T-helper 1 cell treated with Interleukin-12 subunit alpha and Interleukin-12 subunit beta and Interleukin-4 antibody, amounts not matched to agents 30 ng/mL and 1 ng/mL, for 36 hours (primary cell): Measurements from ENCODE around the gene RCOR2. TPM values are rescaled to one million over a fixed set of nuclear protein-coding genes. Genes with fewer than 3 reads are reported as not detected.

Experiments
- intact Hi-C: fragments of 100-400 bp; cut with micrococcal nuclease; formaldehyde crosslinking; loops from one replicate; pipeline ENCODE4 v1.15.1; 2024
- total RNA-seq: library from RNA; stranded (reverse); gene quantifications from 2 replicates; pipeline ENCODE4 v1.2.3, GENCODE V29; 2022

The RCOR2 gene
- total RNA-seq, 1 donor from 2014 or later, result not detected

DNA sequence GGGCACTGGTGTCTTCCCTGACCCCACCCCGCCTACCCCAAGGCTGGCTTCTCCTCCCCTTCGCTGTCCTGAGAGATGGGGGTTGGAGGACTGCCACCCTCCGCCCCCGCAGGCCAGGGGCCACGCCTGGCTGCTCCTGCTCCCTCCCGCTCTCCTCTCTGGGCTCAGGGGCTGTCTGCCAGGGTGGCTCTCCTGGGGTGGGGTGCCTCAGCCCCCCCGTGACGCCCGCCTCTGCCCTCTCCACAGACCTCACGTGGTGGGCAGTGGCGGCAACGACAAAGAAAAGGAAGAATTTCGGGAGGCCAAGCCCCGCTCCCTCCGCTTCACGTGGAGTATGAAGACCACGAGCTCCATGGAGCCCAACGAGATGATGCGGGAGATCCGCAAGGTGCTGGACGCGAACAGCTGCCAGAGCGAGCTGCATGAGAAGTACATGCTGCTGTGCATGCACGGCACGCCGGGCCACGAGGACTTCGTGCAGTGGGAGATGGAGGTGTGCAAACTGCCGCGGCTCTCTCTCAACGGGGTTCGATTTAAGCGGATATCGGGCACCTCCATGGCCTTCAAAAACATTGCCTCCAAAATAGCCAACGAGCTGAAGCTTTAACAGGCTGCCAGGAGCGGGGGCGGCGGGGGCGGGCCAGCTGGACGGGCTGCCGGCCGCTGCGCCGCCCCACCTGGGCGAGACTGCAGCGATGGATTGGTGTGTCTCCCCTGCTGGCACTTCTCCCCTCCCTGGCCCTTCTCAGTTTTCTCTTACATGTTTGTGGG lies 8.1 kb downstream of the RCOR2 start:
- intact Hi-C loops, result no loop called here

DNA sequence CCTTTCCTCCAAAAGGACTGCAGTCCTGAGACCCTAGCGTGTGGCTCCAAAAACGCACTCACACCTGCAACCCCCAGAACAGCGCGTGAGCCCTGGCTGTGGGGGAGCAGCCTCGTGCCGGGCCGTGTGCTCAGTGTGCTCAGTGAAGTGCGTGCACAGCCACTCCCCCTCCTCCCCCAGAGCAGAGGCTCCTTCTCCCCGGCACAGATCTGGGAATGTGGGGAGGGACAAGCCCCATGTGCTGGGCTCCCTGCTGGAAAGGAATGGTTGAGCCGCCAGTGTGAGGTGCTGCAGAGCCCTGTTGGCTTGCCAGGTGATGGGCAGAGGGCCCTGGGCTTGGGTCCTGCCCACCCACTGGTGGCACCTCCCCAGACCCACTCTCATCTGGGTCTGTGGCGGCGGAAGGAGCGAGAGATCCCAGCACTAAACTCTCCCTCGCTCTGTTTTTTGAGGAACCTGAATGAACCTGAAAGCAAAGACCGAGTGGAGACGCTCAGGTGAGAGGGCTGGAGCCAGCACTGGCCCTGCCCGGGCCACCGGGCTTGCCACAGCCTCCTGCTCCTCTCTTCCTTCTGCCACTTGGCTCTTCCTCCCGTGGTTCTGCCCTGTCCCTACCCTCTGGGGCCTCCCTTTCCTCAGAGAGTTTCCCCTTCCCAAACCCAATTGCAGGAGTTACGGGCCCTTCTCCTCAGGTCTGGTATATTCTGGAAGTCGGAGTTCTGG lies 9.0 kb downstream of the RCOR2 start:
- intact Hi-C loops, result no loop called here

DNA sequence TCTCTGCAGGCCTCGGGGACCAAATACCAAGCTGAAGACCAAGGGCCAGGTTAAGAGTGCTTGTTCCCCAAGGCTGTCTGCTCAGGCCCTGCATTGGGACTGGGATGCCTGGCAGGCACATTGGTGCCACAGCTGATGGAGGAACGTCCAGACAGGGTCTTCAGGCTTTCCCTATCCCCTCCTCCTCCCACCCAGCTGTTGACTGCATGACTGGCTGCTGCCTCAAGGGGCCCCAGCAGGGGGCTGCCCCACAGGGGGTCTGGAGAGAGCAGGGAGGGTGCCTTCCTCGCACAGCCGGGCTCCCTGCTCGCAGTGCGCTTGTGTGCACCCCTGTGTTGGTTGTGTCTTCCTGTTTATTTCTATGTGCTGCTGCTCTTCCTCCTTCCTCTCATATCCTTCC lies 9.9 kb downstream of the RCOR2 start:
- intact Hi-C loops, result no loop called here

DNA sequence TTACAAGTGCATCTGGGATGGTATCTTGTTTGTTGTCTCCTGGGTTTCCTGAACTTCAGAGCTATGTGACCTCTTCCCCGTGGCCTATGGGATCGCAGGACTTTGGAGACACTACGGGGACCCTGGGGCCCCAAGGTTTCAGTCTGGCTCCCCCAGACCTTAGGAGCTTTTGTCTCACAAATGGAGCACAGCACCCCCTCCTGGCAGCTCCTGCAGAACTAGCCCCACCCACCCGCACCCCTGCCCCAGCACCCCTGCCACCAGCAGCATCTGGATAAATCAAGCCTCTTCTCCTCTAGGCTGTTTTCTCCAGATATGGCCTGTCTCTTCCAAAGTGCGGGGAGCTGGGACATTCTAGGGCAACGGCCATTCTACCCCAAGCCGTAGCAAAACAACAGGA lies 10.4 kb downstream of the RCOR2 start:
- intact Hi-C loops, result loop anchor here (1.0 kb wide), 1 partner anchor 69 kb away; no protein-coding TSS in a partner anchor

DNA sequence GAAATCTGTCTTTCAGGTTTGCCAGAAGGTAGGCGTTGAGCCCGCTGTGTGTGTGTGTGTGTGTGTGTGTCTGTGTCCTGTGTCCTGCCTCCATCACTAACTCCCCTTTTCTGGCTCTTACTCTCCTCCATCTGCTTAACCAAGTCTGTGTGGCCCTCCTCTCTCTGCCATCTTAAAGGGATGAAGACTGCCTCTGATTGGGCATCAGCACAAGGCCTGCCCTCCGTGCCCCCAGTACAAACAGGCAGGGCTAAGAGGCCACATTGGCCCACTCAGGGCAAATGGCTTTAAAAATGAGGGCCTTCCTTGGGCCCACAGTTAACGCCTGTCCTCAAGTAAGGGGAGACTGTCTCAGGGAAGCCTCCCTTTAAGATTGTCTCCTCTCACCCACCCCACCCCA lies 10.9 kb downstream of the RCOR2 start:
- intact Hi-C loops, result loop anchor here (1.0 kb wide), 1 partner anchor 69 kb away; no protein-coding TSS in a partner anchor

DNA sequence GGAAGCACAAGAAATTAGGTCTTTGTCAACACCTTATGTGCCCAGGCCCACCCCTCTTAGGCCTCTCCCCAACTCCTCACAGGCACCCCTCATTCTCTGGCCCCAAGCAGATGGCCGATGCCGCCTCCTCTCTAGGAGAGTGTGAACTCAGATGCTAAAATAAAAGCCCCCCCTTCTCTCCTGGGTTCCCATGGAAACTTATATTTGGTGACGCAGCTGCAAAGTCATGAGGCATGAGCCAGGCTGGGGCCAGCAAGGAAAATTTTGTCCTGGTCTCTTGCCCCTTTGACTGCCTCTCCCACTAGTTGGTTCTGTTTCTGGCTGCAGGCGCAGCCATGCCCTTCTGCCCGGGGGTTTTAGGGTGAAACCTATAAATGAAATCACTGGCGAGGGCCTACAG lies 11.8 kb downstream of the RCOR2 start:
- intact Hi-C loops, result no loop called here

DNA sequence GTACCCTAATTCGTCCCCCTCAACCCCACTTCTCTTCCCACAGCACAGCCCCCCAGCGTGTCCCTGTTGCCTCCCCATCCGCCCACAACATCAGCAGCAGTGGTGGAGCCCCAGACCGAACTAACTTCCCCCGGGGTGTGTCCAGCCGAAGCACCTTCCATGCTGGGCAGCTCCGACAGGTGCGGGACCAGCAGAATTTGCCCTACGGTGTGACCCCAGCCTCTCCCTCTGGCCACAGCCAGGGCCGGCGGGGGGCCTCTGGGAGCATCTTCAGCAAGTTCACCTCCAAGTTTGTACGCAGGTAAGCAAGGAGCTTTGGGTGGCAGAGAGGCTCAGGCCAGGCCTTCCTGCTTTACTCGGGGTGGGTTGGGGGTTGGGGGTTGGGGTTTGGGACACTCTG lies 12.2 kb downstream of the RCOR2 start:
- intact Hi-C loops, result no loop called here

DNA sequence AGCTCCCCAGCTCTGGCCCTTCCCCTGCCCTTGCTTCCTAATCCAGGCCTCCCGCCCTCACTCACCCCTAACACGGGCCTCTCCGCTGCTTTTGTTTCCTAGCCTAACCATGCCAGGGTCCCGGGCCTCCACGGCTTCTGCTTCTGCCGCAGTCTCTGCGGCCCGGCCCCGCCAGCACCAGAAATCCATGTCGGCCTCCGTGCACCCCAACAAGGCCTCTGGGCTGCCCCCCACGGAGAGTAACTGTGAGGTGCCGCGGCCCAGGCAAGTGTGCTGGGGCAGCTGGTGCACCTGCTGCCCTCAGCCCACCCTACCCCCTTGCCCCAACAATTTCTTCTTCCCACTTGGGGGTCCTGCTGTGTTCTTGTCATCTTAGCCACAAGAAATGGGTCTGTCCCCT lies 13.1 kb downstream of the RCOR2 start:
- intact Hi-C loops, result no loop called here

DNA sequence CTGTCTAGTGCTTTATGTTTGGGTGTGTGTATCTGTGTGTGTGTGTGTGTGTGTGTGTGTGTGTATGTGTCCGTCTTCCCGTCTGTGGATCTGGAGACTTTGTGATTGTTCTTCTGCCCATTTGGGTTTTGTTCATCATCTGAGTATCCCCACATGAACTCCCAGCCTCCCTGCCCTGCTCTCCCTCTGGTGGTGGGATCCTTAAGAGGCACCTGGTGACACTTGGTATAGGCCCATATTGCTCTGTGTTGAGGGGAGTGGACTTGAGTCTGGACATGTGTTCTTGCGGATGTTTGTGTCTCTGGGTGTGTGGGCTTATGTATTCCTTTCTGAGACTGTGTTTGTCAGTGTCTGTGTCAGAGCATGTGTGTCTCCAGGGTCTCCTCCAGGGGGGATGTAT lies 15.3 kb downstream of the RCOR2 start:
- intact Hi-C loops, result loop anchor here (1.0 kb wide), 1 partner anchor 64 kb away; no protein-coding TSS in a partner anchor

DNA sequence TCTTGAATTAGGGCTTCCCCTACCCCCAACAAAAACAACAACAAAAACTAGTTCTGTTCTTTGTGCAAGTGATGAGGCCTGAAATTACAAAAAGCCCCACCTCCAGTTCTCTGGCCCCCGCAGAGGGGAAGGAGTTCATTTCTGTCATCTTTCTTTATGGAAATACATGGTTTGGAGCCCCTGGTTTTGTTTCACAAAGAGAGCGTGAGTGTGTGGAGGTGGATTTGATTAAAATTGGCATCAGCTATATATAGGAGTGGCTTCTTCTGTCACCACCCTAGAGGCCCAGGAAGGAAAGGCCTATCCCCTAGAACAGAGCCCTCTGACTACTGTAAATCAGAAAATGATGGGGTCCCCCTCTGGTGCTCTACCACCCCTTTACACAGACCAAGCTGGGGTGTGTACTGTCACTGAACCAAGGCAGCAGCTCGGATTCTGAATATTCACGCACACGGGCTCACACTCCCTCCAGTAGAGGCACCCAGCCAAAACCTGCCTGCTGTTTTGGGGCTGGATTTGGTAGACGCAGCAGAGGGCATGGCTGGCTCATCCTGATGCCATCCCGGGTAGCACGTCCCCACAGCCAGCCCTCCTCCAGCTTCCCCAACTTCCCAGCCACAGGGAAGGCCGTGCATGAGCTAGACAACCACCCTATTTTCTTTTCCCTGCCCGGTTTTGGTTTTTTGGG lies 19.4 kb downstream of the RCOR2 start:
- intact Hi-C loops, result no loop called here

DNA sequence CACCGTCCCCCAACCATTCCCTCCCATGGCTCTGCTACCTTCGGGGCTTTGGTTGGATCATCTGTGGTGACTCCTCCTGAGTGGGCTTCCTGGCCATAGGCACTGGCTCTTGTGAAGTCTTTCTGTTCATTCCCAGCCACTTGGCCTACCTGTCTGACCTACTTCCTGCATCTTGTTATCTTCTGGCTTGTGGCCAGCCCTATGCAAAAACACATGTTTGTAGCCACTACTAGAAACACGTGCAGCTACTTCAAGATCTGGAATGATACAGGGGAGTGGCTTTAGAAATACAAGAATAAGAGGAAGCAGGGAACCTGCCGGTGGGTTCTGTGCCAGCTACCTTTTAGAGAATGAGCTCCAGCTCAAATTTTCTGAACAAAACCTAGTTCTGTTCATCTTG lies 20.9 kb downstream of the RCOR2 start:
- intact Hi-C loops, result no loop called here

DNA sequence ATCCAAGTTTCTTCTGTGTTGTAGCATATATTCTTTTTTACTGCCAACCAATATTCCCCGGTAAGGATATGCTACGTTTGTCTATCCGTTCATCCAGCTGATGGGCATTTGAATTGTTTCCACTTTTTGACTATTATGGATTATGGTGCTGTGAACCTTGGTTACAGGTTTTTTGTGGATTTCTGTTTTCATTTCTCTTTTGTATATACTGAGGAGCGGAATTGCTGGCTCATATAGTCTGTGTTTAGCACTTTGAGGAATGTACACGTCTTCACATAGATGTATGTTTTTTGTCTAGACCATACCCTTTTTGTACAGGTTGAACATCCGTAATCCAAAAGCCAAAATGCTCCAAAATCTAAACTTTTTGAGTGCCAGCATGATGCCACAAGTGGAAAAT lies 23.6 kb downstream of the RCOR2 start:
- intact Hi-C loops, result no loop called here

DNA sequence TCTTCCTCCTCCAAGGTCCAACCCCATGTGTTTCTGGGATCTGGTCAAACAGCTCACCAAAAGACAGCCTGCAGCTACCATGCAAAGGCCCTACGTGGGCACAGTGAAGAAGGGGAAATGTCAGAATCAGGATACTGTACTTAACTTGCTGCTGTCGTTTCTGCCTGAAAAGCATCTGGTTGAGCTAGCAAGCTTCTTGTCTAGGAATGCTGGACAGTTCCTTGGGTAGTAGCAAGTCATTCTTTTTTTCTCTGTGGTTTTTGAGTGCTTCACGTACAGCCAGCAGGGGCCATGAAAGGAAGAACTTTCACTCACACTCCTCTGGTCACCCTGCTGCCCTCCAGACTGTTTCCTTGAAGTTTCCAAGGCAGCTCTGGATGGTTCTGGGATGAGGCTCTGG lies 24.7 kb downstream of the RCOR2 start:
- intact Hi-C loops, result no loop called here

DNA sequence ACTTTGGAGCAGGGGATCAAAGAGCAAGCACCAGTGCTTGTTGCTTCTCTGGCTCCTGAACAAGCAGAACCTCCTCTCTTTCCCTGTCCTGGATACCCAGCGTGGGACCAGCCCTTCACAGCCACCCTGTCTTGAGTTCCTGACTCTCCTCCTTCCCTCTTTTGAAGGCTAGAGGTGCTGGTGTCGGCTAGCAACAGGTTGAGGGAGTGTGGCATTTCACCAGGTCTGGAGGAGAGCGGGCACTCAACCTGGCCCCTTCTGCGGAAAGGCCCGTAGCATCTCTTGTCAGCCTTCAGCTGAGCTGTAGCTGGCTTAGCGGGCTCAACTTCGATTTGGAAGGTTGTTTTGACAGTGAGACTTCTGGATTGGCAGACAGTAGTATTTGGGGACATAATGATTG lies 26.6 kb downstream of the RCOR2 start:
- intact Hi-C loops, result no loop called here

DNA sequence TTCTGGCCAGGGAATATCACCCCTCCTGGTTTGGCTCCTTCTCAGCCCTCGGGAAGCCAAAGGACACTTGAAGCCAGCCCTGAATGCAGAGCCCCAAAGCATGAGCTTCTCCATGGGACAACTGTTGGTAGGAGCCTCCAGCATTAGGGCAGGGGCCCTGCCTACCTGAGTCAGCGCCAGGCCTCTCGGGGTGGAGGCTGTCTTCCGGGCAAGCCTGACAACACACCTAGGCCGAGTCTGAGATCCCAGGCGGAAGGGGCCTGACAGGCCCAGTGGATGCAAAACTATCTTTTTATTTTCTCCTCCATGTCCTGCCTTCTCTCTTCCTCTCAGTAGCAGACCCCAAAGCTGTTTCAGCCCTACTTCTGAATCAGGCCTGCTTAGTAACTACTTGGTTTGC lies 27.6 kb downstream of the RCOR2 start:
- intact Hi-C loops, result loop anchor here (2.0 kb wide), 1 partner anchor 75 kb away; no protein-coding TSS in a partner anchor

DNA sequence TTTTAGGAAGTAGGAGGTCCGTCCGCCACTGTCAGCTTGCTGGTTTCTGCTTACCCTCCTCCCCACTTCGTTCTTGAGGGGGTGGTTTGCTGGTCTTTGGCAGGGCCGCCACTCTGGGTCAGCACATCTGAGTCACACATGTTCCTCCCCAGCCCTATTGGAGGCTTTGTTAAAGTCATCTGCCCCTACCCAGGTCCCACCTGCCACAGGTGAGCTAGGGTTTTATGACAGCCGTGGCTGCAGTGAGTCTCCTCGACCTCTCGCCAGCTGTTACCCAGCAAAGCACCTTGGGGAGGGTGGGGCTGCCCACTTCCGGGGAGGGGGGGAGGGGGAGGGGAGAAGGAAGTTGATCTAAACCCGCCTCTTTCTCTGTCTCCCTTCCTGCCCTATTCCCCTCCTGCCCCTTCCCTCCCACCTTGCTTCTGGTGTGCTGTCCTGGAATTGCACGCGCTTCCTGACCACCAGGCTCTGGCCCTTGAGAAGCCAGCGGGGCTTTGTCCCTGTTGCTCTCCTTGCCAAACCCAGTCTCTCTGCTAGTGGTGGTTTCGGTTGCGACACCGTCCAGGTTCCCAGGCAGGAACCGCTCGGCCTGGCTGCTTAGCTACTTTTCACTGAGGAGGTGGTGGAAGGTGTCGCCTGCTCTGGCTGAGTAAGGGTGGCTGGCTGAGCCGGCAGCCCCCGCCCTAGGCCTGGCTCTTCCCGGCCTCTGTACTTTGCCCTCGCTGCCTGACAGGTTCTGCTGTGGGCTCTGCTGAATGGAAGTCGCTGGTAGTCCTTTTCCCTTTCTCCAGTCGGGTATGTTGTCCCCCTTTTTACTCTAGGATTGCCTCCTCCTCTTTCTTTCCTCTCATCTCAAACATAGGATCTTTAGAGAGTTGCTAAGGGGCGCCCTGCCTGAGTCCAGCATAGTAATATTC lies 28.5 kb downstream of the RCOR2 start:
- intact Hi-C loops, result loop anchor here (1.0 to 2.0 kb wide), 6 partner anchors 22 to 86 kb away; partner anchors contain the start of gene COX8A

DNA sequence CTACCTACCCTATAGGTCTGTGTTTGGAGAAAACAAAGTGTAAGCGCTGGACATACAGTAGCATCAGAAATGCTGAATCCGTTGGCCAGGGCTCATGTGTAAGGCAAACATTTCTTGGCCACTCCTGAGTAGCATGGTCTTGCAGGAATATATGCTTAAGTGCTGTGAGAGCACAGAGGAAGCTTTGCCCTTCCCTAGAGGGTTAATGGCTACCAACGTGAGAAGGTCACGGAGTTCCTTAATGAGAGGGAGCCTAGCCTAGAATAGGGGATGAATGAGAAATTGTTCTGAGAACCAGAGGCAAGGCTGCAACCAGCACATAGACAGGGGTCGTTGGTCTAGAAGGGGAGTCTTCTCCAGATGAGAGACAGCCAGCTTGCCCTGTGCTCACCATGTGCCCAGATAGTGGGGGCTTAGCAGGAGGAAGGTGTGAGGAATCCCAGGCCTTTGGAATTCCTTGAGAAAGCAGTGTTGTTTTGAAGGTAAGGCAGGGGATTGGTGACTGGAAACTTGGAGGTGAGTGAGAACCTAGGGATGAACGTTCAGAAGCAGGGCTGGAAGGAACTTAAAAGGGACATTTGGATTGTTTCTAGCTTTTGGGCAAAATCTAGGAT lies 29.5 kb downstream of the RCOR2 start:
- intact Hi-C loops, result no loop called here

DNA sequence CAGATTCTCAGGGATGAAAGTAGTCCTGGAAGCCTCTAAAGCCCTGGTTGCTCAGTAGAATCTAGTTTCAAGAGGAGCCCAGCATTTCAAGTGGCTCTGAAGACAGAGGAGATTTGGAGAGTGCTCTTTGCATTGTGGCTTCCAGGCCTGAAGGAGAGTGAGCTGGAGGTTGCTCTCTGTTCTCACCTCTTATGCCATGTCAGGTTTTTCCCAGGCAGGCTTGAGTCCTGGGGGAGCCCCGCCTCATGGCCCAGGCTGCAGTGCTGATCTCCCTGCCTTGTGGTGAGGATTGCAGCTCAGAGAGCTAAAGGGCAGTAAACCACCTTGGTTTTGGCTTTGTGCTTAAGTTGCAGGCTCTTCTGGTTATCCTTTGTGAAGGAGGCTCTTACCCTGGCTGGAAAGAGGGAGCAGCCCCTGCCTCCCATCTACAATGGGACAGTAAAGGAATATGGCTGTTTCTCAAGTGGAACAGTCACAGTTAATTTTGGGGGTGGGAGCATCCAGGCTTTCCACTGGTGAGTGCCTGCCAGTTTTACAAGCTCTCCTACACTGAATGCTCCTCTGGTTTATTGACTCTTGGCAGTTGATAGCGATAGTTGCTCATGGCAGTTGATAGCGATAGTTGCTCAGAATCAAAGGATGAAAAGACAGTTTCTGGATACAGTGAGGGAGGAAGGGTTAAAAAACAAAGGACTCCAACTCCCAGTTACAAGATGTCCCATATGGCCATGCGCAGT lies 32.6 kb downstream of the RCOR2 start:
- intact Hi-C loops, result no loop called here

DNA sequence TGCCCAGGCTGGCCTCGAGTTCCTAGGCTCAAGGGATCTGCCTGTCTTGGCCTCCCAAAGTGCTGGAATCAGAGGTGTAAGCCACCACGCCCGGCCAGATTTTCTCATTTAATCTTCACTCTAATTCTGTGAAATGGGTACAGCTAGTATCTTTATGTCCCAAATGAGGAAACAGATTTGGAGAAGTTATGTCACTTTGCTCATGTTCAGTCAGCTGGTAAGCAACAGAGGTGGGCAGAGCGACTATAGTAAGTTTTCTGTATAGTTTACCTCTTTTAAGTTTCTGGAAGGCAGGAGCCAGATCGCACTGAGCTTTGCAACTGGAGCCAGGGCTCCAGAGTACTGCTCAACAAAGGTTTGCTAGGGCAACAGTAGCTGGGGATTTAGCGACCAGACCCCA lies 33.2 kb downstream of the RCOR2 start:
- intact Hi-C loops, result no loop called here
